Activated T-helper 1 cell treated with Interleukin-2 at 50 U/mL for 16 hours (primary cell): Measurements from ENCODE around the gene SLC26A1.

ENCODE experiments used
- DNase-seq: peaks from one replicate; pipeline ENCODE4 v3.0.0-alpha.2; 2020; ENCODE audit warnings: low read depth

Gene SLC26A1, protein sequence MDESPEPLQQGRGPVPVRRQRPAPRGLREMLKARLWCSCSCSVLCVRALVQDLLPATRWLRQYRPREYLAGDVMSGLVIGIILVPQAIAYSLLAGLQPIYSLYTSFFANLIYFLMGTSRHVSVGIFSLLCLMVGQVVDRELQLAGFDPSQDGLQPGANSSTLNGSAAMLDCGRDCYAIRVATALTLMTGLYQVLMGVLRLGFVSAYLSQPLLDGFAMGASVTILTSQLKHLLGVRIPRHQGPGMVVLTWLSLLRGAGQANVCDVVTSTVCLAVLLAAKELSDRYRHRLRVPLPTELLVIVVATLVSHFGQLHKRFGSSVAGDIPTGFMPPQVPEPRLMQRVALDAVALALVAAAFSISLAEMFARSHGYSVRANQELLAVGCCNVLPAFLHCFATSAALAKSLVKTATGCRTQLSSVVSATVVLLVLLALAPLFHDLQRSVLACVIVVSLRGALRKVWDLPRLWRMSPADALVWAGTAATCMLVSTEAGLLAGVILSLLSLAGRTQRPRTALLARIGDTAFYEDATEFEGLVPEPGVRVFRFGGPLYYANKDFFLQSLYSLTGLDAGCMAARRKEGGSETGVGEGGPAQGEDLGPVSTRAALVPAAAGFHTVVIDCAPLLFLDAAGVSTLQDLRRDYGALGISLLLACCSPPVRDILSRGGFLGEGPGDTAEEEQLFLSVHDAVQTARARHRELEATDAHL

GRCh38 chr4:993111-994029 lies at the start of gene SLC26A1:
Gene SLC26A1, minus strand, starts transcription at chr4:993404. Its CDS starts 1,701 bp downstream, at chr4:991703.
- DNase-seq = no peak

DNA sequence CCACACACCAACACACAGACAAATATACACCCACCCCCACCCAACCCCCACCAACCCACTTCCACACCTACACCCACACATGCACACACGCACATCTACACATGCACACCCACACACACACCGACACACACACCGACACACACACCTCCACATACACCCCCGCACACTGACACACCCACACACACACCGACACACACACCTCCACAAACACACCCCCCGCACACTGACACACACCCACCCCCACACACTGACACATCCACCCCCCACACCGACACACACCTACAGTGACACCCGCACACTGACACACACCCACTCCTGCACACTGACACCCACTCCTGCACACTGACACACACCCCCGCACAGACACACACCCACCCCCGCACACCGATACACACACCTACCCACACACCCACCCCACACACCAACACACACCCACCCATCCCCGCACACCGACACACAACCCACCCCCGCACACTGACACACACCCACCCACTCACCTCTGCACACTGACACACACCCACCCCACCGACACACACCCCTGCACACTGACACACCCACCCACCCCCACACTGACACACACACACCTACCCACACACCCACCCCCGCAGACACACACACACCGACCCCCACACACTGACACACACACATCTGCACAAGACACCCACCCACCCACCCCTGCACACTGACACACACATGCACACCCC lies 49.3 kb upstream of the SLC26A1 start:
- no peak for DNase-seq

DNA sequence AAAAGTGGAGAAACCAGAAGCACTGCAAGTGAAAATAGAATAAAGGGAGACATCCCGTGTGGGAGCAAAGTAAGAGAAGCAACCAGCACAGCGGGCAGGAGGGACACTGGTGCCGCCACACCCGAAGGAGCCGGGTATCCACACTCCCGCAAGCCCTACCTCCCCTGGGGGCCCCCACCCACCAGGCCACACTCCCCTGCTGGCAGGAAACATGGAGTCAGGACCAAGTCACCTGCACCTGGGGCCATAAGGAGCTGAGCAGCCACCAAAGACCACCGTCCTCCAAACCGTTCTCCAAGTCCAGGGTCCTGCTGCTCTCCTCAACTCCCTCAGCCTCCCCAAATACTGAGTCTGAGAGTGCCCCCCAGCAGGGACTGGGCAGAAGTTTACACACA lies 48.7 kb upstream of the SLC26A1 start:
- no peak for DNase-seq

DNA sequence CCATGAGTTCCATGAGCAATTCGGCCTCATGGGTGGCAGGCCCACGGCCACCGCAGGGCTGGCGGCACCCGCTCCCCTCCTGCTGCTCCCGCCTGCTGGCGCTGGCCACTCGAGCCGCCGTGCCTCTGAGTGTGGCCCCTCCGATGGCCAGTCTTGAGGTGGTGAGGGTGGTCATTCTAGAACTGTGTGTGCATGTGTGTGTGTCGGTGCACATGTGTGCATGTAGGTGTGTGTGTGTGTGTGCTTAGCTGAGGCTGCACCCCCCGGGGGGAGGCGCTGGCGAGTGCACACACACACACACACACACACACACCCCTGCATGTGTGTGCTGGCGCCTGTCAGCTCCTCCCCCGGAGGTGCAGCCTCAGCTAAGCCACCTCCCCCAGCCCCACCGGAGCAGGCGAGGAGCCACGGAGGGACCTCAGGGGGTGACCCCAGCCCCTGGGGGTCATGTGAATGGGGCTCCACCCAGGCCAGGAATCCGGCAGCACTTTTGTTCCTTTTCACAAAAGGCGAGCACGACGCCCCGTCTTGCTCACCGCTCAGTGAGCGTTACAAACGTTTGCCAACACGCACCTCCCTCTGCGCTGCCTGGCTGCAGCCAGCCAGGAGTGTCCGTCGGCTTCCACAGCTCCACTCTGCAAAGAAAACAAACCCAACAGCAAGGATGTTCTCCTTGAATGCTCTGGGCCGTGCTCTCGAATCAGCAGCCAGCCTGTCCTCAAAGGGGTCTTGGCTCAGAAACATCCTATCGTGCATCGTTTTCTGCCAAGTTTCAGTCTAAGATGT lies 48.1 kb upstream of the SLC26A1 start:
- DNase-seq = no peak

- DNase-seq = no peak
Measured at GRCh38 chr4:1040344-1041146, 47.3 kb upstream of the SLC26A1 start.

- DNase-seq = no peak
Measured at GRCh38 chr4:1039493-1040343, 46.5 kb upstream of the SLC26A1 start.

DNA sequence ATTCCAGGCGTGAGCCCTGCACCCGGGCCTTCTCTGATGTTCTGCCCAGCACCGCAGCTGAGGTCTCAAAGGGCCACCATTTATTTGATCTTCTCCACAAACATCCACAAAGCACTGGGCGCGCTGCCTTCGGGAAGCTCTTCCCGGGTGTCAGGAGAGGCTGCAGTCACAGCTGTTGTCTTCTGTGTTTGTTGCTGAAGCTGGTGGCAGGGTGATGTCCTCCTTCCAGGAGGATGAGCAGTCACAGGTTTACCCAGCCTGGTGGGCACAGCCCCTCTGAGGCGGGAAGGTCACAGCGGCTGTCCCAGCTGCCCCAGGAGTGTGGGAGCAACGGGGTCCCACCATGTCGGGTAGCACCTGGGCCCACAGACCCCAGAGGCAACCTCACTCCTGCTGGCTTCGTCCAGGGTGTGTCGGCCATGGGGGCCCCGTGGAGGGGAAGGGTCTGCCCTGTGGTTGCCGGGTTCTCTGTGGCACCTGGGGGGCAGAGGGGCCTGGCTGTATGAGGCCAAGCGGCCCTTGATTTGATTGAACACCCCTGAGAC lies 45.8 kb upstream of the SLC26A1 start:
- DNase-seq = no peak

DNA sequence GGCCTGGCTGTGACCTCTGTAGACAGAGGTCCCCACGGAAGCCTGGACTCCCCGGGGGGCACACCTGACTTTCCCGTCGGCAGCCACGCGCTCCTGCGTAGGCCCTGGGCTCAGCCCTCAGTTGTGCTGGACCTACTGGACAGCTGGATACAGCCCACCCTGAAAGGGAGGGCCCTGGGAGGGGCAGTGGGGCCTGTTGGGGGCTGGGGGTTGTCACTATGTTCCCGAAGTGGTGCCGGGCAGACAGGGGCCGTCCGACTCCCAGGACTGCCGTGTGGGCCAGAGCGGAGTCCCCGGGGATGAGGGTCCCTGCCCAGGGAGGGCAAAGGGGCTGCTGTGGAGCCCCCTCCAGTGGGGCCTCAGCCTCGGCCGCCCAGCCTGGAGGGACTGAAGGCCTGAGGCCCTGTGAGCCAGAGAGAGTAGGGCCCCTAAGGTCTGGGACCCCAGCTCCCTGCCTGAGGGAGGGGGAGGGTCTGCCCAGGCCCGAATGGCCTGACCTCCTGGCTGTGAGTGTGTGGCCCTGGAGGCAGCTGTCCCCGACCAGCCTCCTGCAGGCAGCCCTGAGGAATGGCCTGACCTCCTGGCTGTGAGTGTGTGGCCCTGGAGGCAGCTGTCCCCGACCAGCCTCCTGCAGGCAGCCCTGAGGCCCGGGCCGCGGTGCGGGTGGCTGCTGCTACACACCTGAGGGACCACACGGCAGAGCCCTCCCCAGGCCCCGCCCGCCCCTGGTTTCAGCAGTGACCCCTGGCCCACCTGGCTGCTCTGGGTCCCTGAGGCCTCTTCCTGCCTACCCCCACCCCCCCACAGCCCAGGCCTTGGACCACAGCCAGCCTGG lies 44.0 kb upstream of the SLC26A1 start:
- DNase-seq = no peak

GRCh38 chr4:1036095-1036494 lies 42.9 kb upstream of the SLC26A1 start:
- DNase-seq = no peak

DNA sequence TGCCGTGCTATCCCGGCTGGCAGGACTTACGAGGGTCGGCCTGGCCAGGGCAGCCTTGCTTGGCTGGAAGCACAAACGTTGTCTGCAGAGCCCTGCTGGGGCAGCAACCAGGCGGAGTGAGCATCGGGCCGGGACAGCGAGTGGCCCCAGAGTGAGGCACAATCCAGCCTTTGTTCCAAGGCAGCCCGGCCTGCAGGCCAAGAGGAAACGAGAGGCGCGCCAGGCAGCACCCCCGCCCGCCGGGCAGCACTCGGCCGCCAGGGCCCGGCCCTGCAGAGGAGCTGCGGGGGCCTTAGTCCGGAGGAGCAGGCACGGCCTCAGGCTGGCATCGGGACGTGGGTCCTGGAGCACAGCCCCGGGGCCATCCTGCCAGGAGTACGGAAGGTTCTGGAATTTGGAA lies 42.3 kb upstream of the SLC26A1 start:
- no peak for DNase-seq

- DNase-seq = no peak
Measured at GRCh38 chr4:1033840-1034551, 40.8 kb upstream of the SLC26A1 start.

- DNase-seq = no peak
Measured at GRCh38 chr4:1032861-1033260, 39.7 kb upstream of the SLC26A1 start.

DNA sequence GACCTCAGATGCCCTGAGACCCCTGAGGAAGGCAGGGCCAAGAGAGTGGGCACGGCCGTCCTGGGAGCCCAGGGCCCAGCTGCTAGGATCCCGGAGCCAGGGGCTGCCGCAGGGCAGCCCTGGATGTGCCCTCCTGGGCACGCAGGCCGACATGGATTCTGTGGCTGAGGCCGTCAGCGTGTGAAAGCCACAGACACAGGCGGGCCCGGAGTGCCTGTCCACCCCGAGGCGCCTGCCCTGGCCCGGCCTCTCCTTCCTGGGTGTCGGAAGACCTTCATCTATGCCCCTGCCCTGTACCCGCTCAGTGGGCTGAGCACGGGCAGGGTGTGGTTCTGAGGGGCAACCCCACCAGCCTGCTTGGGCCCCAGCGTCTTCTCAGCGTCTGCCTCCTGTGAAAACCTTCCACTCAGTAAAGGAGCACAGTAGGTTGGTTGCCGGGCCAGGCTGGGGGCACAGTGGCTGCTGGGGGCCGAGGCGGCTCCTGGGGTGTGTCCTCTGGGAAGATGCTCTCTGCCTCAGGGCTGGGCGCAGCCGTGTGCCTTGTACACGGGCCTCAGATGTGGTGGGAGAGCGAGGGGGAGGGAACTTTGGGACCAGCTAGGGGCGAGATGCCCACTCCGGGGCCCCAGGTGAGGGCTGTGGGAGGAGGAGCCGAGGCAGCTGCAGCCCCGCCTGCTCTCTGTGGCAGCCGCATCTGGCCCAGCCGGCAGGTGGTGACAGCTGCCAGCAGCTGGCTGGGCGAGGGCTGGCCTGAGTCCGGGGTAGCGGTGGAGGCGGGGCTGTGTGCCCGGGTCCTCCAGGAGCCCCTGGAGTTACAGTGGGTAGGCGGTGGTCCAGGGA lies 39.0 kb upstream of the SLC26A1 start:
- no peak for DNase-seq

DNA sequence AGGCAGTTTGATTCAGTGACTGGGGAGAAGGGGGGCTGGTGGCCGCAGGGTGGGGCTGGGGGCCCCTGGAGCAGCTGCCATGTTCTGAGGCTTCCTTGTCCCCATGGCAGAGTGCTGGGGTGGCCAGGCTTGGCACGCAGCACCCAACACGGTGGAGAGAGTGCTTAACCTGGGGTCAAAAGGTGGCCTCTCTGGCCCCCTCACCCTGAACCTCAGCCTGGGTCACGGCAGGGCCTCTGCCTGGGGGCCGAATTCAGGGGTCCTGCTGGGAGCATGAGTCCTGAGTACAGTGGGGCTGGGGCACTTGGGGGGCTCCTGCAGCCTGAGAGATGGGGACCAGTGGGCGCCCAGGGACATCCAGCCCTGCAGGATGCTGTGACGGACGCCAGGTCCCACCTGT lies 38.1 kb upstream of the SLC26A1 start:
- no peak for DNase-seq

DNA sequence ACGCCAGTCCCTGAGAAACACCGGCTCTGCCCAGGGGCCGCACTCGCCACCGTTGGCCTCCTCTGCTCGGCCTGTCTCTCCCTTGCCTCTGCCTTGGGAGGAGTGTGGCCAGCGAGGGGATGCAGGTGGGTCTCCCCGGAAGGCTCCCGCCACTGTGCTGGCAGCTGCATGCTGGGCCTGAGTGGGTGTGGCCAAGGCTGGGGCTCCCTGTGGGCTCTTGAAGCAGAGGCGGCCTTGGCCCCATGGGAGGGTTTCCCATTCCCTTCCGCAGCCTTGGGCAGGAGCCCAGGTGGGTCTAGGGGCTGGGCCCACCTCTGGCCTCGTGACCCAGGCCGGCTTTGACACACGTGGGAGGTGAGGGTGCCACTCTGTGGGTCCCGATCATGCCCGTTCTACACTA lies 37.4 kb upstream of the SLC26A1 start:
- DNase-seq = no peak

DNA sequence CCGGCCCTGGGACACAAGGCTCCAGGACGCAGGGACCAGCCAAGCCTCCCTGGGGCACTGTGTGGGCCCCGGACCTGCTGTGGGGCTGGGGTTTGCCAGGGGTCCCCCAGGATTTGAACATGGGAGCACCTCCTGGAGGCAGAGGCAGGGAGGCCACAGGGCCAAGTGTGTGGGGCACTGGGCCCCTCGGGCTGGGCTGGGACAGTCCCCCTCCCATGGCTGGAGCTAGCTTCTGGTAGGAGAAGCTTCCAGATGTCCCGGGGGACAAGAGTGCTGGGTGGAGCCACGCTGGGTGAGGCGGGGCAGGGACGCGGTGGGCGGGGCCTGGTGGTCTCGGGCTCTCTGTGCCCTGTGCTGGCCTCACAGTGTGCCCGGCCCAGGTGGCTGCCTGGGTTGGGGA lies 36.8 kb upstream of the SLC26A1 start:
- no peak for DNase-seq
